H1 (cell line): ENCODE results near the gene POLR3H. TPM values are rescaled to one million over a fixed set of nuclear protein-coding genes. Genes with fewer than 3 reads are reported as not detected.

Experiments
- CTCF ChIA-PET: fragments of 300-600 bp; sonication (Branson Sonifier 250); formaldehyde crosslinking; loops from one replicate; lab custom pipeline; 2021; ENCODE audit not compliant: partially characterized antibody; lab: Charles Lee
- POLR2A ChIA-PET: fragments of 300-600 bp; sonication (Branson Sonifier 250); formaldehyde crosslinking; loops from one replicate; lab custom pipeline; 2021; ENCODE audit warnings: inconsistent platforms; ENCODE audit not compliant: partially characterized antibody; lab: Charles Lee
- DNase-seq, 2 experiments: peaks; one replicate each; pipeline versions ENCODE4 v3.0.0 to v3.0.0-alpha.2; 2010 to 2022; ENCODE audit warnings: low spot score in 2 of 2, low read depth in 1 of 2, mixed read lengths in 1 of 2
- FAIRE-seq: peaks from 2 replicates; lab custom pipeline; 2011; peaks lifted over from hg19 to GRCh38; lab: Jason Lieb, UNC
- H2AFZ ChIP-seq: 2 replicates; pipeline ENCODE4 v1.8.1; 2012; ENCODE audit warnings: low read length, inconsistent platforms
- H2AK5ac ChIP-seq: 2 replicates; pipeline ENCODE4 v1.6.1; 2013; ENCODE audit warnings: low read depth, low read length
- H2BK120ac ChIP-seq: replicated peaks from 2 replicates; pipeline ENCODE3; 2013; ENCODE audit warnings: low read depth, low read length, inconsistent platforms
- H2BK12ac ChIP-seq: 2 replicates; pipeline ENCODE4 v1.6.1; 2013; ENCODE audit warnings: low read depth, low read length
- H2BK15ac ChIP-seq: 2 replicates; pipeline ENCODE4 v1.6.1; 2013; ENCODE audit warnings: low read length
- H2BK20ac ChIP-seq: 2 replicates; pipeline ENCODE4 v1.6.1; 2013; ENCODE audit warnings: low read length
- H2BK5ac ChIP-seq: 2 replicates; pipeline ENCODE4 v1.6.1; 2013; ENCODE audit warnings: low read depth, low read length
- H3K14ac ChIP-seq: 2 replicates; pipeline ENCODE4 v1.6.1; 2013; ENCODE audit warnings: inconsistent platforms; ENCODE audit not compliant: insufficient read length
- H3K18ac ChIP-seq: 2 replicates; pipeline ENCODE4 v1.6.1; 2013; ENCODE audit warnings: low read length; ENCODE audit errors: extremely low read depth
- H3K23ac ChIP-seq: 2 replicates; pipeline ENCODE4 v1.6.1; 2013; ENCODE audit warnings: inconsistent platforms; ENCODE audit not compliant: insufficient read length
- H3K23me2 ChIP-seq: 2 replicates; pipeline ENCODE4 v1.6.1; 2013; ENCODE audit warnings: low read depth, low read length
- H3K27ac ChIP-seq: 2 replicates; pipeline ENCODE4 v1.6.1; 2011; ENCODE audit warnings: low read depth, low read length, inconsistent platforms
- H3K27me3 ChIP-seq, 4 experiments: replicated peaks in 1 of 4; 1 replicate in 1 of 4; 2 replicates in 3 of 4; pipeline versions ENCODE4 v1.6.1 to v1.8.1; 2011 to 2013; ENCODE audit warnings: low read length in 3 of 4, mild to moderate bottlenecking in 3 of 4, inconsistent platforms in 2 of 4, mixed read lengths in 2 of 4, moderate library complexity in 1 of 4; ENCODE audit not compliant: control insufficient read depth in 3 of 4, insufficient read depth in 3 of 4; ENCODE audit errors: extremely low read depth in 1 of 4
- H3K36me3 ChIP-seq, 4 experiments: 2 replicates each; pipeline versions ENCODE4 v1.6.1 to v1.8.1; 2011 to 2013; ENCODE audit warnings: mild to moderate bottlenecking in 4 of 4, low read length in 3 of 4, moderate library complexity in 2 of 4, control low read depth in 1 of 4, inconsistent platforms in 1 of 4; ENCODE audit not compliant: insufficient read depth in 4 of 4, control insufficient read depth in 2 of 4
- H3K4ac ChIP-seq: replicated peaks from 2 replicates; pipeline ENCODE3; 2013; ENCODE audit warnings: low read length, low read depth, mixed read lengths, inconsistent platforms; ENCODE audit not compliant: insufficient read length
- H3K4me1 ChIP-seq, 4 experiments: replicated peaks in 1 of 4; 1 replicate in 1 of 4; 2 replicates in 3 of 4; pipeline versions ENCODE4 v1.6.1 to v1.8.1; 2011 to 2013; ENCODE audit warnings: low read length in 3 of 4, inconsistent platforms in 2 of 4, mixed read lengths in 1 of 4; ENCODE audit not compliant: insufficient read depth in 4 of 4, control insufficient read depth in 3 of 4
- H3K4me2 ChIP-seq, 2 experiments: 2 replicates each; pipeline versions ENCODE4 v1.6.1 to v1.8.1; 2011 to 2013; ENCODE audit warnings: low read depth in 2 of 2, low read length in 2 of 2, control low read depth in 1 of 2, inconsistent platforms in 1 of 2, mild to moderate bottlenecking in 1 of 2; ENCODE audit not compliant: insufficient read depth in 1 of 2
- H3K4me3 ChIP-seq, 4 experiments: fragments of 200-600, 300-600 bp in 1 of 4; sonication (generic), shearing (Covaris generic), sonication (Bioruptor Twin) in 1 of 4; 2 replicates each; pipeline versions ENCODE4 v1.5.1 to v1.8.1; 2011 to 2016; ENCODE audit warnings: low read length in 4 of 4, low read depth in 3 of 4, control low read depth in 2 of 4, inconsistent platforms in 2 of 4, mild to moderate bottlenecking in 2 of 4, mixed read lengths in 1 of 4, moderate library complexity in 1 of 4; ENCODE audit not compliant: insufficient read depth in 2 of 4; ENCODE audit errors: extremely low read depth in 1 of 4
- H3K56ac ChIP-seq: replicated peaks from 2 replicates; pipeline ENCODE3; 2013; ENCODE audit warnings: low read depth, mild to moderate bottlenecking, mixed read lengths, low read length, inconsistent platforms; ENCODE audit not compliant: insufficient read length
- H3K79me1 ChIP-seq: 2 replicates; pipeline ENCODE4 v1.6.1; 2013; ENCODE audit warnings: low read depth, low read length, control low read depth
- H3K79me2 ChIP-seq, 2 experiments: 2 replicates each; pipeline versions ENCODE4 v1.6.1 to v1.8.1; 2012 to 2013; ENCODE audit warnings: low read length in 2 of 2, mild to moderate bottlenecking in 2 of 2, inconsistent platforms in 1 of 2; ENCODE audit not compliant: insufficient read depth in 2 of 2, control insufficient read depth in 1 of 2
- H3K9ac ChIP-seq, 4 experiments: replicated peaks in 1 of 4; 1 replicate in 1 of 4; 2 replicates in 3 of 4; pipeline versions ENCODE4 v1.6.1 to v1.8.1; 2011 to 2013; ENCODE audit warnings: low read depth in 3 of 4, low read length in 3 of 4, control low read depth in 2 of 4, mild to moderate bottlenecking in 2 of 4, moderate library complexity in 2 of 4, inconsistent platforms in 1 of 4; ENCODE audit errors: extremely low read depth in 1 of 4
- H3K9me3 ChIP-seq, 2 experiments: 2 replicates each; pipeline versions ENCODE4 v1.6.1 to v1.8.1; 2012 to 2013; ENCODE audit warnings: mild to moderate bottlenecking in 2 of 2, moderate library complexity in 2 of 2, control low read depth in 1 of 2, inconsistent platforms in 1 of 2, low read depth in 1 of 2, low read length in 1 of 2, mixed read lengths in 1 of 2; ENCODE audit not compliant: insufficient read depth in 2 of 2
- H4K20me1 ChIP-seq, 2 experiments: replicated peaks in 1 of 2; 2 replicates each; pipeline versions ENCODE3 to v1.8.1; 2011 to 2013; ENCODE audit warnings: inconsistent platforms in 2 of 2, low read length in 2 of 2, mild to moderate bottlenecking in 1 of 2; ENCODE audit not compliant: insufficient read depth in 2 of 2, control insufficient read depth in 1 of 2
- H4K5ac ChIP-seq: 2 replicates; pipeline ENCODE4 v1.6.1; 2013; ENCODE audit warnings: low read length, low read depth, mixed read lengths, inconsistent platforms; ENCODE audit not compliant: insufficient read length
- H4K8ac ChIP-seq: 2 replicates; pipeline ENCODE4 v1.8.0; 2013; ENCODE audit warnings: mild to moderate bottlenecking, moderate library complexity, low read length, inconsistent platforms; ENCODE audit not compliant: insufficient read depth; ENCODE audit errors: extremely low read depth
- H4K91ac ChIP-seq: replicated peaks from 2 replicates; pipeline ENCODE3; 2013; ENCODE audit warnings: low read length, mixed read lengths, inconsistent platforms; ENCODE audit not compliant: insufficient read length
- RFX5 ChIP-seq: IDR thresholded peaks from 2 replicates; pipeline ENCODE4 v1.6.1; 2011; ENCODE audit warnings: low read depth, low read length, improper control_type of control experiment, borderline replicate concordance
- RNF2 ChIP-seq: fragments of 200-900, 300-1000 bp; sonication (generic); IDR thresholded peaks from 2 replicates; pipeline ENCODE4 v1.7.1; 2016; ENCODE audit warnings: borderline replicate concordance, low read depth, mild to moderate bottlenecking, antibody characterized with exemption, low read length; ENCODE audit not compliant: poor library complexity, severe bottlenecking; ENCODE audit errors: missing control alignments
- WGBS, 2 experiments: shearing (Covaris generic) in 1 of 2; methylation state at CpG; one replicate each; pipeline versions ENCODE4 v1.1.6 to v1.1.7; 2013 to 2015; ENCODE audit warnings: low lambda C conversion rate in 2 of 2, mixed read lengths in 2 of 2, inconsistent platforms in 1 of 2, low coverage in 1 of 2, missing lambda C conversion rate in 1 of 2; ENCODE audit not compliant: insufficient replicate concordance in 2 of 2, insufficient coverage in 1 of 2, insufficient read length in 1 of 2; ENCODE audit errors: extremely low coverage in 1 of 2, missing lambda C conversion rate in 1 of 2; 5-methylcytosine and 5-hydroxymethylcytosine counted together
- polyA plus RNA-seq, 7 experiments: library from polyadenylated mRNA; depleted of rRNA in 3 of 7; stranded (reverse) in 5 of 7; unstranded in 2 of 7; fragments of >200 nt in 5 of 7; fragments of 200-250 nt in 2 of 7; gene quantifications; 1 replicate in 5 of 7; 2 replicates in 1 of 7; 4 replicates in 1 of 7; pipeline versions ENCODE4 v1.2.1 to v1.2.3, GENCODE V29; 2011 to 2013; ENCODE audit warnings: missing spikeins in 2 of 7, mixed read lengths in 2 of 7
- total RNA-seq: library from RNA; stranded (reverse); fragmentation: NEBNext Ultra II Directional; extraction: Animal tissue kit (Norgen Biotek cat#: 25700); gene quantifications from 2 replicates; pipeline ENCODE4 v1.2.1, GENCODE V29; 2021
- TF ChIP-seq, protein P1 (sequence below): IDR thresholded peaks from 2 replicates; pipeline ENCODE4 v1.6.1; 2012; ENCODE audit warnings: inconsistent platforms

Gene POLR3H
- total and polyA plus RNA-seq, 2 of the 8 experiments (the other 6 are each of a cell fraction or from before 2014, with no cell fraction given): 29.7 to 39.2 TPM

DNA sequence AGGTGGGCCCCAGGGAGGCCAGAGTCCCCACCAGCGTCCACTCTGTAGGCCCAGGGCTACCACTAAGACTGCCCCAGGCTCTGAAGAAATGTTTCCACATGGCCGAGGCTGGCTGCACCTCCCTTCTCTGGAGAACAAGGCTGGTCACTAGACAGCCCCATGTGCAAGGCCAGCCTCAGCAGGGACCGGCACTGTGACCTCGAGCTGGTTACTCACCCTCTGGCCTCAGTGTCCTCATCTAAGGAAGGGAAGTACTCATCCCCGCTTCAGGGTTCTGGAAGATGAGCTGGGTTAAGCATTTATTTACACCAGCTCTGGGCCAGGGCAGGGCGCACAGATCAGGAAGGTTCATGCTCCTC, 35.7 kb upstream of the POLR3H start:
- Histone ChIP-seq H2BK20ac (no peak overlapping the region), H2BK5ac (no peak overlapping the region), H3K23ac (no peak overlapping the region), H3K27me3 (no peaks in the 10 kb centered on the region), H3K9me3 (no peaks in the 10 kb centered on the region), H3K18ac (no peak overlapping the region), H3K36me3 (no peaks in the 10 kb centered on the region), H3K56ac (no peak overlapping the region), H3K79me1 (no peaks in the 10 kb centered on the region; the same call in 1 of the 2 replicates), H4K8ac (no peak overlapping the region), H2AFZ (no peak overlapping the region), H2BK120ac (no peak overlapping the region), H3K79me2 (no peaks in the 10 kb centered on the region), H3K4me2 (no peak overlapping the region), H3K23me2 (no peaks in the 10 kb centered on the region), H4K5ac (no peak overlapping the region), H2BK12ac (no peak overlapping the region), H3K27ac (no peak overlapping the region), H4K91ac (no peak overlapping the region), H3K4ac (no peak overlapping the region), H4K20me1 (peaks cover 0 to 7% of the 10 kb centered on the region in 2 experiments), H2BK15ac (no peak overlapping the region), H3K4me1 (no peaks in the 10 kb centered on the region; a peak in 1 of 7 replicates), H2AK5ac (no peak overlapping the region), H3K14ac (no peak overlapping the region), H3K9ac (no peak overlapping the region), H3K4me3 (no peak overlapping the region)
- DNase-seq: no peak
- WGBS, 2 experiments: 84% methylated on average over 6 of the region's 6 CpGs; no CpG with 5 or more reads in 1 of the 2 experiments
- FAIRE-seq: no peak
- CTCF ChIA-PET: interaction anchor here (1.0 to 8.6 kb wide), 4 partner anchors 17 to 137 kb away, joined by 3 to 169 read pairs (median 84); partner anchors contain the start of gene CSDC2
- POLR2A ChIA-PET: interaction anchor here (0.6 to 4.6 kb wide), 6 partner anchors 9 to 131 kb away, joined by 3 to 42 read pairs (median 3); partner anchors contain the start of gene PMM1
- no peak for TF ChIP-seq RNF2
- no peak for TF ChIP-seq RFX5
- TF ChIP-seq, protein P1, sequence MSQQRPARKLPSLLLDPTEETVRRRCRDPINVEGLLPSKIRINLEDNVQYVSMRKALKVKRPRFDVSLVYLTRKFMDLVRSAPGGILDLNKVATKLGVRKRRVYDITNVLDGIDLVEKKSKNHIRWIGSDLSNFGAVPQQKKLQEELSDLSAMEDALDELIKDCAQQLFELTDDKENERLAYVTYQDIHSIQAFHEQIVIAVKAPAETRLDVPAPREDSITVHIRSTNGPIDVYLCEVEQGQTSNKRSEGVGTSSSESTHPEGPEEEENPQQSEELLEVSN: no peak
